Measurements from ENCODE around the gene OR5H15. TPM values are rescaled to one million over a fixed set of nuclear protein-coding genes. Genes with fewer than 3 reads are reported as not detected.
"Not testable (repeated sequence)": the region's sequence is repeated elsewhere in the genome, so short reads cannot be mapped to it uniquely, and the experiment has no call there.

The OR5H15 gene
- total RNA-seq, 1 donor from 2014 or later: not detected

DNA sequence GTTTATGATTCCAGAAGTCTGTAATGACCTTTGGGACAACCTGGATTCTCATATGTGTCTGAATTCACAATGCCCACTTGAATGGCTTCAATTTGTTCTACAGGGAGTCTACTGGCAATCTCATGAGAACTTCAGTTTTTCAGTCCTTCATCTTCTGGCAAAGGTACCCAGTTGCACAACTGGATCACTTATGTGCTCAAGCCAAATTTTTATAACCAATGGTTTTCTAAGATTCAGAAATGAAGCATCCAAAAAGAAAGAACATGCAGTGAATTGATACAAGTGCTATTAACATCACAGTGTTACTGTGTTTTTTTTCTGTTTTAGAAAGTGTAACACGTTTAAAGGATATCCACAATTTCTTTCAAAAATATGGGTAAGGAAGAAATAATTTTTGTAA lies 19.3 kb upstream of the OR5H15 start, which contains the start of gene OR5H14:
Gene OR5H14 (plus strand): TSS at position 301 of the 400 bp plus-strand sequence. CDS start 1,907 bp downstream, outside the sequence.
- no peaks in the 10 kb centered on the region for H3K27me3 Mint-ChIP-seq (ENCODE audit: unreplicated experiment)
- H3K4me3 Mint-ChIP-seq (ENCODE audit: unreplicated experiment): no peak within 1 kb of the TSS
- H3K27ac Mint-ChIP-seq (ENCODE audit: unreplicated experiment): no peak within 1 kb of the TSS
- no peaks in the 10 kb centered on the region for H3K4me1 Mint-ChIP-seq (ENCODE audit: low read depth, unreplicated experiment)
- H3K36me3 Mint-ChIP-seq (ENCODE audit: unreplicated experiment): no peaks in the 10 kb centered on the region
- DNase-seq: no peak
- TF ChIP-seq, protein P1, sequence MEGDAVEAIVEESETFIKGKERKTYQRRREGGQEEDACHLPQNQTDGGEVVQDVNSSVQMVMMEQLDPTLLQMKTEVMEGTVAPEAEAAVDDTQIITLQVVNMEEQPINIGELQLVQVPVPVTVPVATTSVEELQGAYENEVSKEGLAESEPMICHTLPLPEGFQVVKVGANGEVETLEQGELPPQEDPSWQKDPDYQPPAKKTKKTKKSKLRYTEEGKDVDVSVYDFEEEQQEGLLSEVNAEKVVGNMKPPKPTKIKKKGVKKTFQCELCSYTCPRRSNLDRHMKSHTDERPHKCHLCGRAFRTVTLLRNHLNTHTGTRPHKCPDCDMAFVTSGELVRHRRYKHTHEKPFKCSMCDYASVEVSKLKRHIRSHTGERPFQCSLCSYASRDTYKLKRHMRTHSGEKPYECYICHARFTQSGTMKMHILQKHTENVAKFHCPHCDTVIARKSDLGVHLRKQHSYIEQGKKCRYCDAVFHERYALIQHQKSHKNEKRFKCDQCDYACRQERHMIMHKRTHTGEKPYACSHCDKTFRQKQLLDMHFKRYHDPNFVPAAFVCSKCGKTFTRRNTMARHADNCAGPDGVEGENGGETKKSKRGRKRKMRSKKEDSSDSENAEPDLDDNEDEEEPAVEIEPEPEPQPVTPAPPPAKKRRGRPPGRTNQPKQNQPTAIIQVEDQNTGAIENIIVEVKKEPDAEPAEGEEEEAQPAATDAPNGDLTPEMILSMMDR (IDR thresholded peaks at IDR 0.05; ENCODE audit: partially characterized antibody, unreplicated experiment): no peak
- no peaks in the 10 kb centered on the region for H3K9me3 Mint-ChIP-seq (ENCODE audit: unreplicated experiment)

DNA sequence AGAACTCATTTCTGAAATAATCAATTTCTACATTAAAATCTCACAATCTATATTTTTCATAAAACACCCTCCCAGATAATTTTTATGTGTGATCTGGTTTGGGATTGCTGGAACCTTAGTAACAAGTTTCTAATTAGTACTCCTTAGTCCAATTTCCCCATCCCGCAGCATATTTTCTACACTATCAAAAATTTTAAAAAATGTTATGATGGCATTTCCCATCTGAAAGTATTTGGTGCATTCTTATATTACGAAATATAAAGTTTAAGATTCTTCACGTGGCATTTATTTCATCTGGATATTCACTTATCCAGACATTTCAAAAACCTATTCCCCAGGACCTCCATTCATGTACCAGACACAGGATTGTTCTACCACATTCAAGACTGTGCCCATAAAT lies 17.7 kb upstream of the OR5H15 start:
- Mint-ChIP-seq H3K9me3 (ENCODE audit: unreplicated experiment) (no peaks in the 10 kb centered on the region), H3K4me1 (ENCODE audit: low read depth, unreplicated experiment) (no peaks in the 10 kb centered on the region), H3K36me3 (ENCODE audit: unreplicated experiment) (no peaks in the 10 kb centered on the region), H3K27ac (ENCODE audit: unreplicated experiment) (no peak overlapping the region), H3K27me3 (ENCODE audit: unreplicated experiment) (no peaks in the 10 kb centered on the region), H3K4me3 (ENCODE audit: unreplicated experiment) (no peak overlapping the region)
- no peak for DNase-seq
- TF ChIP-seq, protein P1 (IDR thresholded peaks at IDR 0.05; ENCODE audit: partially characterized antibody, unreplicated experiment): no peak

DNA sequence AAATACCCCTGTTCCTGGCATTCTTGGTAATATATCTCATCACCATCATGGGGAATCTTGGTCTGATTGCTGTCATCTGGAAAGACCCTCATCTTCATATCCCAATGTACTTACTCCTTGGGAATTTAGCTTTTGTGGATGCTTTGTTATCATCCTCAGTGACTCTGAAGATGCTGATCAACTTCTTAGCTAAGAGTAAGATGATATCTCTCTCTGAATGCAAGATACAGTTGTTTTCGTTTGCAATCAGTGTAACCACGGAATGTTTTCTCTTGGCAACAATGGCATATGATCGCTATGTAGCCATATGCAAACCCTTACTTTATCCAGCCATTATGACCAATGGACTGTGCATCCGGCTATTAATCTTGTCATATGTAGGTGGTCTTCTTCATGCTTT lies 17.0 kb upstream of the OR5H15 start:
- not testable (repeated sequence) for H3K36me3 Mint-ChIP-seq (ENCODE audit: unreplicated experiment); H3K4me1 Mint-ChIP-seq (ENCODE audit: low read depth, unreplicated experiment); H3K9me3 Mint-ChIP-seq (ENCODE audit: unreplicated experiment)

DNA sequence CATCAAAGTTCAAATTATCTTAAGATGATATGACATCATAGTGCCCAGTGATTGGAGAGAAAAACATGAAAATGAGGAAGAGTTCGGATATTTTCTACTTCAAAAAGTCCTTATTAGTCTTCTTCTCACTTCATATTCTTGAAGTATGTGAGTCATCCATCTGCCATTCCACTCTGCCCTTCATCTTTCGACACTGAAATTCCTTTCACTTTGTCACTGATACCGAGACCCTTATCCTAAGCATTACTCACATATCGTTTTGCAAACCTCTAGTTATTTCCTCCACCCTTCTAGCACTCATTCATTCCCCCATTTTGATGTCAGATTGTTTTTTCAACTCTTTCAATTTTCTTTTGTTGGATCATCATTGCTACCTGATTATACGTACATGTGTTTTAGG lies 15.3 kb upstream of the OR5H15 start:
- no peaks in the 10 kb centered on the region for H3K27me3 Mint-ChIP-seq (ENCODE audit: unreplicated experiment)
- TF ChIP-seq, protein P1 (IDR thresholded peaks at IDR 0.05; ENCODE audit: partially characterized antibody, unreplicated experiment): no peak
- no peaks in the 10 kb centered on the region for H3K4me1 Mint-ChIP-seq (ENCODE audit: low read depth, unreplicated experiment)
- no peak overlapping the region for H3K4me3 Mint-ChIP-seq (ENCODE audit: unreplicated experiment)
- H3K36me3 Mint-ChIP-seq (ENCODE audit: unreplicated experiment): no peaks in the 10 kb centered on the region
- no peak for DNase-seq
- H3K9me3 Mint-ChIP-seq (ENCODE audit: unreplicated experiment): no peaks in the 10 kb centered on the region
- no peak overlapping the region for H3K27ac Mint-ChIP-seq (ENCODE audit: unreplicated experiment)

More for the DNA sequence above, 17.0 kb upstream of the OR5H15 start:
- not testable (repeated sequence) for H3K27ac Mint-ChIP-seq (ENCODE audit: unreplicated experiment); H3K4me3 Mint-ChIP-seq (ENCODE audit: unreplicated experiment); H3K27me3 Mint-ChIP-seq (ENCODE audit: unreplicated experiment); DNase-seq

DNA sequence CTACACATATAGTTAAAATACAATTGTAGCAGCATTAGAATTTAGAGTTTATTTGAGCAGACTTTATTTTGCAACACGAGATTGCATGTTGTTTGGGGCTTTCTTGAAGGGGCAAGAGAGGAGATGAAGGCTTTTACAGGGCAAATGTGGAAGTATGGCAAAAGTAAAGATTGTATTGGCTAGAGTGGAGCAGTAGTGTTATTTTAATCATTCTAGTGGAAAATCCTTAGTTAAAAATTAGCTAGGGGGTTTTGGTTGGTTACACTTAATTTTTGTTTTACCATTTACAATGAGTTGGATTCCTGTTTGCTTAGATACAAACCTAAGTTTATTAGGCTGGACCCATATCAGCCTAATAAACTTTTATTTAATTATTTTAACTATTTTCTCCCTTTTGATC lies 4.6 kb downstream of the OR5H15 start:
- Mint-ChIP-seq H3K27me3 (ENCODE audit: unreplicated experiment) (peaks cover 2% of the 10 kb centered on the region), H3K36me3 (ENCODE audit: unreplicated experiment) (peaks cover 7% of the 10 kb centered on the region), H3K4me3 (ENCODE audit: unreplicated experiment) (no peak overlapping the region)

More for the DNA sequence above, 4.6 kb downstream of the OR5H15 start:
- Mint-ChIP-seq H3K9me3 (ENCODE audit: unreplicated experiment) (no peaks in the 10 kb centered on the region), H3K27ac (ENCODE audit: unreplicated experiment) (no peak overlapping the region), H3K4me1 (ENCODE audit: low read depth, unreplicated experiment) (no peaks in the 10 kb centered on the region)
- no peak for DNase-seq
- TF ChIP-seq, protein P1 (IDR thresholded peaks at IDR 0.05; ENCODE audit: partially characterized antibody, unreplicated experiment): no peak

All from glutamatergic neuron (in vitro differentiated cells).